HG03521 (cell line): Measurements from ENCODE around the gene TEAD3.
A peak's percentile ranks its signal among the peaks of the same experiment; 100 is the strongest.
"Not testable (repeated sequence)": the region's sequence is repeated elsewhere in the genome, so short reads cannot be mapped to it uniquely, and the experiment has no call there.

Experiments
- ATAC-seq: cut with Tn5 transposase; IDR thresholded peaks from one replicate; pipeline ENCODE4 v1.9.1; 2021; ENCODE audit warnings: mild to moderate bottlenecking, moderate library complexity; ENCODE audit not compliant: unreplicated experiment

TEAD3 gene

GRCh38 chr6:35496841-35497570, at the start of gene TEAD3:
Gene TEAD3 (minus strand): TSS chr6:35497079.
- ATAC-seq = peak; percentile 48

- no peak for ATAC-seq
Observed at GRCh38 chr6:35544769-35545361, 48.0 kb upstream of the TEAD3 start.

- ATAC-seq = no peak
Observed at GRCh38 chr6:35543459-35544193, 46.7 kb upstream of the TEAD3 start.

- no peak for ATAC-seq
Observed at GRCh38 chr6:35541836-35542235, 45.0 kb upstream of the TEAD3 start.

- no peak for ATAC-seq
Observed at GRCh38 chr6:35539223-35539622, 42.3 kb upstream of the TEAD3 start.

- ATAC-seq = not testable (repeated sequence)
Observed at GRCh38 chr6:35535847-35536246, 39.0 kb upstream of the TEAD3 start.

- no peak for ATAC-seq
Observed at GRCh38 chr6:35534407-35535170, 37.7 kb upstream of the TEAD3 start.

- no peak for ATAC-seq
Observed at GRCh38 chr6:35533981-35534380, 37.1 kb upstream of the TEAD3 start.

GRCh38 chr6:35532126-35532525, 35.2 kb upstream of the TEAD3 start:
- no peak for ATAC-seq

GRCh38 chr6:35524380-35525020, 27.6 kb upstream of the TEAD3 start:
- ATAC-seq = no peak

- no peak for ATAC-seq
Observed at GRCh38 chr6:35522660-35523658, 26.1 kb upstream of the TEAD3 start.

GRCh38 chr6:35522151-35522550, 25.3 kb upstream of the TEAD3 start:
- no peak for ATAC-seq

GRCh38 chr6:35521235-35521634, 24.4 kb upstream of the TEAD3 start:
- no peak for ATAC-seq

GRCh38 chr6:35519313-35520015, 22.6 kb upstream of the TEAD3 start:
- ATAC-seq = no peak

GRCh38 chr6:35518566-35519312, 21.9 kb upstream of the TEAD3 start:
- no peak for ATAC-seq

- ATAC-seq = not testable (repeated sequence)
Observed at GRCh38 chr6:35517978-35518377, 21.1 kb upstream of the TEAD3 start.

GRCh38 chr6:35516712-35517111, 19.8 kb upstream of the TEAD3 start:
- no peak for ATAC-seq

GRCh38 chr6:35515939-35516338, 19.1 kb upstream of the TEAD3 start:
- not testable (repeated sequence) for ATAC-seq
